Glomerular visceral epithelial cell (primary cell): Measurements from ENCODE around the gene AMIGO1.

ENCODE experiments used
- DNase-seq: peaks from one replicate; pipeline ENCODE4 v3.0.0-alpha.2; 2016; ENCODE audit errors: extremely low spot score

Gene AMIGO1, protein sequence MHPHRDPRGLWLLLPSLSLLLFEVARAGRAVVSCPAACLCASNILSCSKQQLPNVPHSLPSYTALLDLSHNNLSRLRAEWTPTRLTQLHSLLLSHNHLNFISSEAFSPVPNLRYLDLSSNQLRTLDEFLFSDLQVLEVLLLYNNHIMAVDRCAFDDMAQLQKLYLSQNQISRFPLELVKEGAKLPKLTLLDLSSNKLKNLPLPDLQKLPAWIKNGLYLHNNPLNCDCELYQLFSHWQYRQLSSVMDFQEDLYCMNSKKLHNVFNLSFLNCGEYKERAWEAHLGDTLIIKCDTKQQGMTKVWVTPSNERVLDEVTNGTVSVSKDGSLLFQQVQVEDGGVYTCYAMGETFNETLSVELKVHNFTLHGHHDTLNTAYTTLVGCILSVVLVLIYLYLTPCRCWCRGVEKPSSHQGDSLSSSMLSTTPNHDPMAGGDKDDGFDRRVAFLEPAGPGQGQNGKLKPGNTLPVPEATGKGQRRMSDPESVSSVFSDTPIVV

DNA sequence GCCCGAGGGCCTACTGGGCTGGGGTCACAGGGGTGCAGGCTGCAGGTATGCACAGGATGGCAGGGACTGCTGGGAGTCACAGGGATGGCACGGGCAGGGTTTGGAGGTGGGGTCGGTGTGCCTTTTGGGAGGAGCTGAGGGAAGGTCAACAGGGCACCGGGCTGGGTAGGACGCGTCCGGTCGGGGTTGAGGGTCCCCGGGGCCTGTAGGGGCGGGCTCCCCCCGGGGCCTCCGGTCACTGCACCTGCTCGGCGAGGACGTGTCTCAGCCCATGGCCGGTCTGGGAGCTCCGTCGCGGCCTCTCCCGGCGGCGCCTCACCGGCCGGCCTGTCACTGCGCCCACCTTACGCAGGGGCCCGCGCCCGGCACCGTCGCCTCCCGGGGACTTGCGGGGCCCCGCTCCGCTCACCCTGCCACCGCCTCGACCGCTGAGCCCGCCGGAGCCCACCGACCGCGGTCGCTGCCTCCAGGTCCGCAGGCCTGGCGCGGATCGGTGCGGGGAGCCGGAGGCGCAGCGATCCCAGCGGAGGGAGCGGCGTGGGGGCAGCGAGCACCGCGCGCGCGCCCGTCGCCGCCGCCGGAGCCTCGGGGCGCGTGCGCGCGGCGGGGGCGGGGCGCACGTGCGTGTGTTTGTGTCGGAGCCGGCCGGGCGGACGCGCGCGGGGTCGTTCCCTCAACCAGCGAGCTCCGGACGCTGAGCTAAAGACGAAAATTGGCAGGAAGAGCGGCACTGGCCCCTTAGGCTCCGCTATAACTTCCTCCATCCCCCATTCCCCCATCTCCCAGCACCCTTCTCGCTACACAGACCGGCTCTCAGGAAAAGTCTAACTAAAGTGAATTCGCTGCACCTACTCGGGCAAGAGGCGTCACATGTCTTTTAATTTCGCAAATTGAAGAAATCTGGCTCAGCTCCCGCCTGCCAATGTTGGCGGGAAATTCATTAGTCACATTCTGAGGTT, at the start of gene AMIGO1:
Gene AMIGO1 (minus strand): TSS at position 552 of the 959 bp plus-strand sequence. CDS start 815 bp downstream, outside the sequence.
- DNase-seq: peak; percentile 50

DNA sequence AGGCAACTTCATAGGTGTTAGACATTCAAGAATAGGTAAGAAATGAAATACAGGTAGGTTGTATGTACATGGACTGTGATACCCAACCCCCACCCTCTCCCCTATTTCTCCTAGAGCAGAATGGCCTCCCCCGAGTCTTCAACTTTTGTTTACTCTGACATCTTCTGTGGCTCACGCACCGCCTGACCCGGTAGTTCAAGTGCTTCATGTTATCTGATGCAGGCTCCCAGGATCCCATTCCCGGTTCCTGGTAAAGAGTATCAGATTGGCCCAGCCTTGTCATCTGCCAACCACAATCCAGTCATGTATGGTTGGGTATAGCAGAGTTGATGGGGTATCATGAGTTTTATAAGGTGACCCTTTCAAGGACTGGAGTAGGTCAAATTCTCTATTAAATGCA, 48.0 kb upstream of the AMIGO1 start:
- no peak for DNase-seq

DNA sequence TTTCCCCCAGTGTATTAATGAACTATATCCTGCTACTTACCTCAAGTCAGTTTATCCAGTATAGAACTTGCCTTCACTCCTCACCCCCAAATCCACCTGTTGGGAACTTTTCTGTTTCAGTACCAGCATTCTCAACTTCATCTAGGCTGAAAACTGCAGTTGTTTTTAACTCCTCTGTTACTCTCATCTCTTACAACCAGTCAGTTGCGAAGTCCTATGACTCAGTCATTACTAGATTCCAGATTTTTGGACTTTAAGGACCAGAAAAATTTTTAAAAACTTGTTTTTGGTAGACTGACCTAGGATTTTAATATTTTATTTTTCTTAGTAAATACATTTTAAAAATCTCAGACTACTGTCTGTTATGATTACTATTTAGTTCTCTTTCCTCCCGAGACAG, 47.0 kb upstream of the AMIGO1 start:
- DNase-seq: no peak

DNA sequence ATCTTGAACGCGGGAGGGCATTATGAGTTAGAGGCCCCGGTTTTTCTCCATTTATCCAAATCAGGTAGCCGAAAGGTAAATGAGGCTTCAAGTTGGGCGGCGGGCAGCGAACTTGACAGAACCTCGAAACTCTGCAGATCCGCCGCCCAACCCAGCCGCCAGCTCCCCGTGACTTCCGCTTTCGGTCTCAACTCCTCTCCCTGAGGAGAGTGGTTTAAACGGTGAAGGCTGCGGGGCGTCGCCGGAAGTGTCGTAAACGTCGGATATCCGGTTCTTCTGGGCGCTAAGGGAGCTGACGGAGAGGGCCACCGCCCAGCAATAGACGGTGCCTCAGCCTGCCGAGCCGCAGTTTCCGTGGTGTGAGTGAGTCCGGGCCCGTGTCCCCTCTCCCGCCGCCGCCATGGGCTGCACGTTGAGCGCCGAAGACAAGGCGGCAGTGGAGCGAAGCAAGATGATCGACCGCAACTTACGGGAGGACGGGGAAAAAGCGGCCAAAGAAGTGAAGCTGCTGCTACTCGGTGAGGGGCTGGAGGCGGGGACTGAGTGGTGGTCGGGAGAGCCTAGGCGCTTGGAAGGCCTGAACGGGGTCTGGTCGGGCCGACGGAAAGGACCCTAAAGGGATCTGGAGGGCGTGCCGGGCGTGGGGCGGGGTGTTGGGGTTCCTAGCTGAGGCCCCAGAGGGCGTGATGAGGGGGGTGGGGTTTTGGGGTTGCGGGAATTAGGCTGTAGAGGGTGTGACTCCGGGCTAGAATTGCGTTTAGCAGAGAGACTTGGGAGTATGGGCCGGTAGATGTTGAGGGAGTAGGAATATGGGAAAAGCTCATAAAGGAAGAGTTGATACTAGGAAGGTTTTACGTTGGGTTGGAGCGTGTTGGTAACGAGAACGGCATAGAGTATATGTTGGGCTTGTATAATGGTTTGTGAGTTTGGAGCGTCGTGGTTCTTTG, 39.1 kb upstream of the AMIGO1 start, which contains the start of gene GNAI3:
Gene GNAI3 (plus strand): TSS at position 295 of the 947 bp plus-strand sequence. CDS start 106 bp downstream, at position 401.
- peak; percentile 94 for DNase-seq

DNA sequence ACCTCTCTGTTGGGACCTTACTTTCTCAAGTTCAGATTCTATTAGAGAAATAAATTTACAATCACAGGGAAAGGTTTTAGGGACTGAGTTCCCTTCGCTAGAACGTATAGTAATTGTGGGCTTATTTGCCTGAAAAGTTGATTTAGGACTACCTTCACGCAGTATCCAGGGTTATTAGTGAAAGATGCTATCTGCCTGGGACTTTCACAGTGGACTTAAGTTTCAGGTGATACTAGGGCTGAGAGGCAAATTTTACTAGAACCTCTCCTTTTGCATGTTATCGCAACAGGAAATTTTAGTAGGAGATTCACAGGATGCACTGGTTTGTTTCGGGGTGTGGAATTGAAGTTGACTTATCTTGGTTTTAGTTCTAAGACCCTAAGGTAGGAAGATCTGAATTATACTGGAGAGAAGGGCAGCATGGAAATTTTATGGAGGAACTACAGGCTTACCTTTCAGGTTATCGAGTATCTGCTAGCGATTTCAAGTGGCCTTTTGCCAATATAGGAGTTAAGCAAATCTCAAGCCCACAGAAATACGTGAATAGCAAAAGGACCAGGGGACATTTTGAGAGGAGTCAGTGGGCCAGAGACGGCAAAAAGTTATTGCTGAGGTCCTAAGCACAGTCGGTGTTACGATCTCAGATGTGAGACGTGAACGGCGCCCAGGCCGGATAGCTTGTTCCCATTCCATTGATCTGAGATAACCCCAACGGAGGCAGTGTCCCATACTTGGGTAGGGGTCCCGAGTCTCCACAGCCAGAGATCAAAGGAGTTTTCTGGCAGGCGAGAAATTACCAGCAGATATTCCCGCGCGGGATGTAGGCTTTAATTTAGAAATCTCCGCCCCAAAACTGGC, 38.2 kb upstream of the AMIGO1 start:
- DNase-seq: no peak

DNA sequence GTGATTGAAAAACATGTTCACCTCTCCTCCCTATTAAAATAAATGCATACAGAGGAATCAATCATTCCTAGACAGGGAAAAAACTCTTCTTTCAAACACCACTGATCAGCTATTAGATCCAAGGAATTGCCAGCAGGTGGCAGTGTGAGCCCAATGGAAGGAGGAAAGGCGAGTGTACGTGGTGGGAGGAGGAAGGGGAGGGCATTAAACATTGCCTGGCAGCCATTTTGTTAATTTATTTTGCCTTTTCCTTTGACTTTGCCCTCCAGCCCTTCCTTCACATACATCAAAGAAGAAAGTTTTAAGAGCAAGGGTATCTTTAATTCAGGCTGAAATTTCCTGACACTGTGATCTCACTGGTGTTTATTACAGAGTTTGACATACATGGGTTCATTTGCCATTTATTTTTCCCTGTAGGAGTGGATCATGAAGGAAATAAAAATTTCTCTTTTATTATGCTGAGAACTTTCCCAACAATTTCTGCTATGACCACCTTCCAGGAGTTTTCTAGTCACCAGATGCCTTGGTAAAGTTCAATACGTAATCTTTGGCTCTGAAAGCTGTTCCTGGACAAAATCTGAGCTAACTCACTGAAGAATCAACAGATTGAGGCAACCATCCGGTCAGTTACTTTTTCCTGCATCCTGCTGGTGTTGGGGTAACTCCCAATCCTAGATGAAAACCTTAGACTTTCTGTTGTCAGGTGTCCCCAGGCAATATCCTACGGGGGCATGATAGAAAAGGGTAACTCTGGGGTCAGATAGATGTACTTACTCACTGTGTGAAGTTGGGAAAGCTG, 37.0 kb upstream of the AMIGO1 start:
- DNase-seq: peak; percentile 87

DNA sequence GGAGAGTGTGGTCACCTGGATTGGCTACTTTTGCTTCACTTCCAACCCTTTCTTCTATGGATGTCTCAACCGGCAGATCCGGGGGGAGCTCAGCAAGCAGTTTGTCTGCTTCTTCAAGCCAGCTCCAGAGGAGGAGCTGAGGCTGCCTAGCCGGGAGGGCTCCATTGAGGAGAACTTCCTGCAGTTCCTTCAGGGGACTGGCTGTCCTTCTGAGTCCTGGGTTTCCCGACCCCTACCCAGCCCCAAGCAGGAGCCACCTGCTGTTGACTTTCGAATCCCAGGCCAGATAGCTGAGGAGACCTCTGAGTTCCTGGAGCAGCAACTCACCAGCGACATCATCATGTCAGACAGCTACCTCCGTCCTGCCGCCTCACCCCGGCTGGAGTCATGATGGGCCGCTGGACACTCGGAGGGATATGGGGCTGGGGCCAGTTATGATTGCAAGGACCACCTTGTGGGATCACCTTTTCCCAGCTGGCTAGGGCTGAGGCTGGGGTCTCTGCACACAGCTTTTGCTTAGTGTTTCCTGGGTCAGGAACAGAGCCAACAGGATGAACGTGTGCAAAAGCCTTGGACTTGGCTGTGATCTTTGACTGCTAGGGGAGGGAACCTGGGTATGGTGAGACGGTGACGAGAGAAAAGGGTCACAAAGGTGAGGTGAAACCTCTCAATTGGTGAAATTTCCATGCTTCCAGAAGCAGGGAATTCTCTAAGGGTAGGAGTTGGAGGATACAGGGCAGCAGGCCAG, 34.6 kb upstream of the AMIGO1 start:
- no peak for DNase-seq

DNA sequence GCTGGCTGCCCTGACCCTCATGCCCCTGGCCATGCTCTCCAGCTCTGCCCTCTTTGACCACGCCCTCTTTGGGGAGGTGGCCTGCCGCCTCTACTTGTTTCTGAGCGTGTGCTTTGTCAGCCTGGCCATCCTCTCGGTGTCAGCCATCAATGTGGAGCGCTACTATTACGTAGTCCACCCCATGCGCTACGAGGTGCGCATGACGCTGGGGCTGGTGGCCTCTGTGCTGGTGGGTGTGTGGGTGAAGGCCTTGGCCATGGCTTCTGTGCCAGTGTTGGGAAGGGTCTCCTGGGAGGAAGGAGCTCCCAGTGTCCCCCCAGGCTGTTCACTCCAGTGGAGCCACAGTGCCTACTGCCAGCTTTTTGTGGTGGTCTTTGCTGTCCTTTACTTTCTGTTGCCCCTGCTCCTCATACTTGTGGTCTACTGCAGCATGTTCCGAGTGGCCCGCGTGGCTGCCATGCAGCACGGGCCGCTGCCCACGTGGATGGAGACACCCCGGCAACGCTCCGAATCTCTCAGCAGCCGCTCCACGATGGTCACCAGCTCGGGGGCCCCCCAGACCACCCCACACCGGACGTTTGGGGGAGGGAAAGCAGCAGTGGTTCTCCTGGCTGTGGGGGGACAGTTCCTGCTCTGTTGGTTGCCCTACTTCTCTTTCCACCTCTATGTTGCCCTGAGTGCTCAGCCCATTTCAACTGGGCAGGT, 33.9 kb upstream of the AMIGO1 start:
- DNase-seq: no peak

DNA sequence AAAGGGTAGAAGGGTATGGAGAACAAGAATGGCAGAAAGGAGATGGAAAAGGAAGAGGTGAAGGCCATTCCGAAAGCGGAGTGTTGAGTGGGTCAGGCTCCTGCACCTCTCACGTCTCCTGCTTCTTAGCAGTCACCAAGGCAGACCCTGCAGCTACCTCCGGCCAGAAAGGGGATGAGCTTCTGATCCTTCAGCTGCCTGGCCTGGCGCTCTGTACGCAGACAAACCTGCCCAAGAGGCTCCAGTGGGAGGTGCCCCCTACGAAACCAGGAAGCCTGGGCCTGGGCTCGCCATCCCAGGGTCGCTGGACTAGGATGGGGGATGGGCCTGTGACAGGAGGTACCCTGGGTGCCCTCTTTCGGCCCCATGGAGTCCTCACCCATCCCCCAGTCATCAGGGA, 33.1 kb upstream of the AMIGO1 start:
- DNase-seq: no peak

DNA sequence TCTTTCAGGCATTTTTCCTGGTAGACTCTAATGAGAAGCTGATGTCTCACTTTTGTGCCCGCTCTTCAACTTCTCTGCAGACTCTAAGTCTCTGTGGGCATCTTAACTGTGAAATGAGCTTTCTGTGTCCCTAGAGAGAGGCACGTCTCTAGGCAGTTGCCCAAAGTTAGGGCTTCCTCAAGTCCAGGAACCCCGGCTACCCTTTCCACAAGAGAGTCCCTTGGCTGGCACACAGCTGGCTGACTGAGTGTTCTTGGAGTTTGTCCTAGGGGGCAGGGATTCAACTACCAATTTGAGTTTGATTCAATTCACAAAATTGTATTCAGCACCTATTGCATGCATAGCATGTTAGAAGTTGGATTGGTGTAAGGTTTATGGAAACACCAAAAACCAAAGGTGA, 31.6 kb upstream of the AMIGO1 start:
- no peak for DNase-seq

DNA sequence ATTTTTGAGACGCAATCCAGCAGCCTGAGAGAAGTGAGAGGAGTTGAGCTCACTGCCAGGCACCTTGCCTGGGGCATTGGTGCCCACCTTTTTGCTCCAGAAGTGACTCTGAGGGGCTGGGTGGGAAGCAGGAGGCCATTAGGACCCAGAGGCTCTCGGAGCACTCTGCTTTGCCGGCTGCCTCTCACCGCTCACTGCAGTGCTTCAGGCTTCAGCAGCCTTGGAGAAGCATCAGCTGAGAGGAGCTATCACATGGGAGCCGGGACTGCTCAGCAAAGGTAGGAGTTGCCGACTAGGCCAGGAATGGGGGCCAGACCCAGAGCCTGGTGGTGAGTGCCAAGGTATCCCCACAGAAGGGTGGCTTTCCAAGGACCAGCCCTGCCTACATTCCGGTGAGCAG, 30.1 kb upstream of the AMIGO1 start, which contains the start of gene GPR61:
Gene GPR61 (plus strand): TSS at position 197 of the 400 bp plus-strand sequence. CDS start 3,151 bp downstream, outside the sequence.
- DNase-seq: no peak

DNA sequence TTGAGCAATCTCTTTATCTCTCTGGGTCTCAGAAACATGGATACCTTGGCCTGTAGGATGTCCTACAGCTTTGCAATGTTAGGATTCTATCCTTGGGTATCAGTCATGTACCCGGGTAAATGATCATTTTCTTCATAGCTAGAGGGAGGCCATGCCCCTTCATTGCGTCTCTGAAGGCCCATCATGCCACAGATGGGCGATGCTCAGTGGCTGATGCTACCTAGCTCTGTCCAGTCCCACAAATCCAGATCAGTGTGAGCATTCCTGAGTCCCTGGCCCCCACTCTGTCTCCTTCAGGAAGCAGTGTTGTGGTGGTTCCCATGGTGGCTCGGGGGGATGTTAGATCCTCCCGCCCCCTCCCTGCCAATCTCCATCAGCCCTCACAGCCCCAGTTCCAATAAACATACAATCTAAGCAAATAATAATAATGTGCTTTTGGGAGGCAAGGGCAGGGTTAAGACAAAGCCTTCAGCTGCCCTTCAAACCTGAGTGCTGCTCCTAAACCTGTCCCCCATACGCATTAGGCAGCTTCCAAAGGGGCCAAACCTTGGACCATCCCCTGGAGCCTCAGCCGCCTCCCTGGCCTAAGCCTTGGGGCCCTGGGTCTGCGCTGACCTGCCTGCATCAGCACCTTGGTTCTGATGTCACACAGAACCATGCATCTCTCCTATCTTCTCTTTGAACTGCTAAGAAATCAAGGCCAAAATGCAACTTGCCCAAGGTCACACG, 29.5 kb upstream of the AMIGO1 start:
- DNase-seq: no peak

DNA sequence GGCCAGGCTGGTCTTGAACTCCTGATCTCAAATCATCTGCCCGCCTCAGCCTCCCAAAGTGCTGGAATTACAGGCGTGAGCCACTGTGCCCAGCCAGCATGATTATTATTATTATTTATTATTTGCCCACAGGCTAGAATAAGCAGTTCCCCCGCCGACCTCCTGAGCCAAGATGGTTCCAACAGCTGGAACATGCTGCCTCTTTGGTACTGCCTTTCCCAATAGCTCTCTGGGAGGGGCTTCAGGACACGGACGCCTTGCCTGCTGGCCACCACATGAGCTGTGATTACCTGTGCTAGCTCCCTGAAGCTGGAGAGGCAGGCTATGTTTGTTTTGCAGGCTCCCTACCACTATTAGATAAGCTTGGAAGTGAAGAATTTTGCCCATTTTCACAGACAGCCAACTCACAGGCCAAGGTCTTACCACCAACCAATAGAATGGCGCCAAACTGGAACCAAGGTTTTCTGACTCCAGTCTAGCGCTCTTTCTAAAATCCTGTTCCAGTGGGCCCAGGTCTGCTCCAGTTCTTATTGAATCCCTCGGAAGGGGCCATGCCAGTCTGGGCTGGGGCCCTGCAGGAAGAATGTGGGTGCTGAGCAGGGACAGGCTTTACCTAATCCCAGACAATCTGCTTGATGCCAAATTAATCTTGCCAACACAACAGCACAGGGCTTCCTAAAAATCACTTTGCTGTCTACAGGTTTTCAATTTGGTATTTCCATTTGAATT, 28.1 kb upstream of the AMIGO1 start:
- DNase-seq: no peak

DNA sequence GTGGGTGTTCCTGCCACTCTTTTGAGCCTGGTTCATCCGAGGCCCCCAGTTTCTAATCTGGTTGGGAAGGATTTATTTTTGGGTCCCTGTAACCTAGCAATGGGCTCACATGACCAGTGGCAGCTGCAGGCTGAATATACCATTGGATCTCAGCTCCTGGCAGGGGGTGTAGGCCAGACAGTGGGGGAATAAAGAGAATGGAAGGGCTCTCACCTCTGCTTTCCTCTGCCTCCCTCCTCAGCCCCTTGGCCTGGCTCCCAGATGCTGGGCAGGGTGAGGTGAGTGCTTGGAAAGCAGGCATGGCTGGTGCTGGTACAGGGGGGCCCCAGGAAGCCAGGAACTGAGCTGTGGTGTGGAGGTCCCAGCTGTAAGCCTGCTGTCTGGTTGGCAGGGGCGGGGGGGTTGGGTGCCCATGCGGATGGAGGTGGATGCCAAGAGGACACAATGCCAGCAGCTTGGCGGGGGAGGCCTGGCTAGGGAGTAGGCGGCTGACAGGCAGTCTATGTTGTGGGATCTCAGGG, 26.5 kb upstream of the AMIGO1 start:
- no peak for DNase-seq

DNA sequence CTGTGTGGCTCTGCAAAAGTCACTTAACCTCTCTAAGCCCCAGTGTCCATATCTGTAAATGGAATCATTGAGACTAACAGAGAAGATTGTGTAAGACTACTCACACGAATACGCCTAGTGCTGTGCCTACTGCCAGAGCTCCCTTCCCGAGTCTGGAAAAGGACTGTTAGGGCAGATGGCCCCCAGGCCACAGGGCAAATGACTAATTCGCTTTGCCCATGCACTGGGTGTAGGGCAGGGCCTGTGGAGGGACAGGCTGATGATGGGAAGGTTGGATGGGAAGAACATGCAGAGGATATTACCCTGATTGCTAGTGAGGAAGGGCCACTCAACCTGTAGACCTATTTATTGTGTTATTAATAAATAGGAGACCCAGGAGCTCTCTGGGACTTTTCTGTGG, 26.0 kb upstream of the AMIGO1 start:
- DNase-seq: no peak

DNA sequence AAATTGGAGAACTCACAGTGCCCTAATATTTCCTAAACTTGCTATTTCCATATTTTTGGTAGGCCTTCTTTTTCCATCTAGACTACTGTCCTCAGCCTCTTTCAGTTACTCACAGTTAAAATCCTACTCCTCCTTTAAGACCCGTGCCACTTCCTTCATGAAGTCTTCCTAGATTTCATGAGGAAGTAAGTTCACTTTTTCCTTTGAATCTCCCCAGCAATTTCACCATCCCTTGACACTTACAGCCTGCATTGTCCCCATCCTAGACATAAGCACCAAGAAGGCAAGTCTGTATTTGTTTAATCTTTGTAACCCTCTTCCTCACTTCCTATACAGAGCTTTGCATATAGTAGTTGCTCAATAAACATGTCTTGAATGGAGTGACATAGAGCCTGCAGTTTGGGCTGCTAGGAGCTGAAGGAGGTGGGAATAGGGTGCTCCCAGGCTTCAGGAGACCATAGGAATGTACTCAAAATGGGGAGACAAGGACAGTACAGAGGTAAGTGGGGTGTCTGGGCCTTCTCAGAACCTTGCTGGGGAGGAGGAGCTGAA, 24.9 kb upstream of the AMIGO1 start:
- no peak for DNase-seq
